COLO829 (cell line): ENCODE results near the gene KRTAP1-3.
"Not testable (repeated sequence)": the region's sequence is repeated elsewhere in the genome, so short reads cannot be mapped to it uniquely, and the experiment has no call there.

Experiments
- DNase-seq: peaks from one replicate; pipeline ENCODE4 v3.0.0; 2012; ENCODE audit warnings: low spot score

Gene KRTAP1-3

DNA sequence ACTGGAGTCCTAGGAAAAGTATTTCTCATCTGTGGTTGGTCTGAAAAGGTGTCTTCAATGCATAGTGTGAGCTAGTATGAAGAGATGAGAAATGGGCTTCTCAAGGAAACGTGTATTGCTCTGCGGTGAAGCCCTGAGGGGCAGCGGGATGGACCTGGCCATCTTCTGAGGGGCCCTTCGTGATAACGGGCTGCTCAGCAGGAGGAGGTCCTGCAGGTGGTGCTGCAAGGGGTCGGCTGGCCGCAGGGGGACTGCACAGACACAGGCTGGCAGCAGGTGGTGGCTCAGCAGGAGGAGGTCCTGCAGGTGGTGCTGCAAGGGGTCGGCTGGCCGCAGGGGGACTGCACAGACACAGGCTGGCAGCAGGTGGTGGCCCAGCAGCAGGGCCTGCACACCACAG, 19.9 kb upstream of the KRTAP1-3 start:
- DNase-seq, result not testable (repeated sequence)

DNA sequence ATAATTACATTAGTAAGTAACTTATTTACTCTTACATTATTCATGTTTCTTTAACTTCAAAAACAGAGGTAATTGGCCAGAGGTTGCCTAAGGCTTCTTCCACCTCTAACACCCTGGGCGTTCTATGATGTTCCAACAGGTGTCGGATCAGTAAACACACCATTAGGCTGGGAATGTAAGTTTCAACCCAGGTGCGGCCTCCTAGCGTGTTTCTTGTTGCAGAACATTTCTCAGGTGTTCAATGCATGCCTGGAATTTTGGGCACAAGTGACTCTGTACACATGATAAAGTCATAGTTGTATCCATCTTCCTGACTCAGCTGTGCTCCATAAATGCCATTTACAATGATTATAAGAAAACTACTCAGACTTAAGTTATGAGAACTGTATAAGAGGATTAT, 19.4 kb upstream of the KRTAP1-3 start:
- no peak for DNase-seq

DNA sequence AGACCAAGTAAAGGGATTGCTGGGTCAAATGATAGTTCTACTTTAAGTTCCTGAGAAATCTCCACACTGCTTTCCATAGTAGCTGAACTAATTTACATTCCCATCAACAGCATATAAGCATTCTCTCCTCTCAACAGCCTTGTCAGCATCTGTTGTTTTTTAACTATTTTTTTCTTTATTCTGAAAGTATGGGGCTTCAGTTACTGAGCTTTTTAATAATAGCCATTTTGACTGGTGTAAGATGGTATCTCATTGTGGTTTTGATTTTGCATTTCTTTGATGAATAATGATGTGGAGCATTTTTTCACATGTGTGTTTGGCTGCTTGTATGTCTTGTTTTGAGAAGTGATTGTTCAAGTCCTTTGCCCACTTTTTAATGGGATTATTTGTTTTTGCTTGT, 17.9 kb upstream of the KRTAP1-3 start:
- DNase-seq, result no peak

DNA sequence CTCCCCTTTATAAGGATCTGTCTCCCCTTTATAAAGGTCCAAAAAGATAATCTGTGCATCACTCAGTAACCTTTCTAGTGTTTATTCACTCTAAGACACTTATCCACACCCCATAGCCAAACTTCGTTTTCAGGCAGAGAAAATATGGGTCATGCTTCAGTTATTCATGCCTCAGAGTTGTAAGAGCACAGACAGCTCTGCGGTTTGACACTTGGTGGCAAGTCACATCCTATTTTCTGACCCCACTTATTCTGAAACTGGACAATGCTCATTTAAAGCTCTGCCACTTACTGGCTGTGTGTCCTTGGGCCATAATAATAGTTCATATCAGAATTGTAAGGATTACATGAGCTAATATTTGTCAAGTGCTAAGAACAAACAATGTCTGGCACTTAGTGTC, 14.4 kb upstream of the KRTAP1-3 start:
- DNase-seq, result no peak

DNA sequence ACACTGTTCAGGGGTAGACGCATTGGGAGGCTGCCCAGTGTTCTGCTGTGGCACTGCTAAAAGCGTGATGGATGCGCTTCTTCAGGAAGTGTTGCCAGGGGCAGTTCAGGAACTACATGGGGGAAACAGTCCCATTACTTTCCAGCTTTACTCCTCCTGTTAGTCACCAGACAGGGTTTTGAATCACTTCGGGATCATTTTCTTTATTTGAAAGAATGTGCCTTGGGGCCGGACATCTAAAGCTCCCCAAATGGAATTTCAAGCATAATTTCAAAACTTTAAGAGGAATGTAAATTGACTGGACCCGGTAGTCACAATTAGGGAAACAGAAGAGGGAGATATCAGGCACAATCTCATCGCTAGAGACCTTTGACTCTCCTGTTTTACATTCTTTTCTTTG, 13.8 kb upstream of the KRTAP1-3 start:
- DNase-seq, result peak; percentile 12

DNA sequence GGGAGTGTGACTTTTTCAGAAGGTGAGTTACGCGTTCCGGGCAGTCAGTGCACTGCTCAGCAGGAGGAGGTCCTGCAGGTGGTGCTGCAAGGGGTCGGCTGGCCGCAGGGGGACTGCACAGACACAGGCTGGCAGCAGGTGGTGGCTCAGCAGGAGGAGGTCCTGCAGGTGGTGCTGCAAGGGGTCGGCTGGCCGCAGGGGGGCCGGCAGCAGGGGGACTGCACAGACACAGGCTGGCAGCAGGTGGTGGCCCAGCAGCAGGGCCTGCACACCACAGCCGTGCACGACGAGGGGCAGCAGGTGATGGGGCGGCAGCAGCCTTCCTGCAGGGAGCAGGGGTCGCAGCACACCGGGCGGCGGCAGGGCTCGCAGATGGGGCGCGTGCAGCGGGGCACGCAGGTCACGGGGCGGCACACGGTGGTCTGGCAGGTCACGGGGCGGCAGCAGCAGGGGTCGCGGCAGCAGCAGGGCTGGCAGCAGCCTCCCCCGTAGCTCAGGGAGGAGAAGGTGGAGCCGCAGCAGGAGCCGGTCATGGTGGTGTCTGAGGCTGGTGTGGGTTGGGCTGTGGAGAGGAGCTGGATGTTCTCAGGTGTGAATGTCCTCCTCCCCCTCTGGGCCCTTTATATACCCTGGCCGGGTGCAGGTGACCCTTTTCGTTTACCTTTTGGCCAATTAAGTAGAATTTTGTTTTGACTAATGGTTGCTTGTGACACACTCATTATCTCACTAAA, 12.2 kb upstream of the KRTAP1-3 start, which contains the start of gene KRTAP2-1:
Gene KRTAP2-1, minus strand, starts transcription at position 582 of the 731 bp plus-strand sequence. Its CDS starts 49 bp downstream, at position 533.
- not testable (repeated sequence) for DNase-seq

DNA sequence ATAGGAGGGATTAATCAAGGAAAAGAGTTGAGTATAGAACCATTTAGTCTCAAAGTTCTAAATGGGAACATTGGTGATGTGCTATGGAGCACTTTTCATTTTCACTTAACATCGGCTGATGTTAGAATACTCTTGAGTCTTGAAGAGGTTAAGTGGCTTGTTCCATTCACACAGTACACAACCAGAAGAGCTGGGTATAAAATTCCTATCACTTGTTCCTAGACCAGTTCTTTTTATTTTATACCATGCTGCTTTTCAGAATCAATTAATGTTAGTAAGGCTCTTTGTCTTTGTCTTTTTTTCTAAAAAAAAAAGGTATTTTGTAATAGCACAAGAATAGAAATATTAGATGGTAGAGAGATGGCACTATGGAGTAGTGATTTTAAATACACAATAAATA, 8.3 kb upstream of the KRTAP1-3 start:
- no peak for DNase-seq

DNA sequence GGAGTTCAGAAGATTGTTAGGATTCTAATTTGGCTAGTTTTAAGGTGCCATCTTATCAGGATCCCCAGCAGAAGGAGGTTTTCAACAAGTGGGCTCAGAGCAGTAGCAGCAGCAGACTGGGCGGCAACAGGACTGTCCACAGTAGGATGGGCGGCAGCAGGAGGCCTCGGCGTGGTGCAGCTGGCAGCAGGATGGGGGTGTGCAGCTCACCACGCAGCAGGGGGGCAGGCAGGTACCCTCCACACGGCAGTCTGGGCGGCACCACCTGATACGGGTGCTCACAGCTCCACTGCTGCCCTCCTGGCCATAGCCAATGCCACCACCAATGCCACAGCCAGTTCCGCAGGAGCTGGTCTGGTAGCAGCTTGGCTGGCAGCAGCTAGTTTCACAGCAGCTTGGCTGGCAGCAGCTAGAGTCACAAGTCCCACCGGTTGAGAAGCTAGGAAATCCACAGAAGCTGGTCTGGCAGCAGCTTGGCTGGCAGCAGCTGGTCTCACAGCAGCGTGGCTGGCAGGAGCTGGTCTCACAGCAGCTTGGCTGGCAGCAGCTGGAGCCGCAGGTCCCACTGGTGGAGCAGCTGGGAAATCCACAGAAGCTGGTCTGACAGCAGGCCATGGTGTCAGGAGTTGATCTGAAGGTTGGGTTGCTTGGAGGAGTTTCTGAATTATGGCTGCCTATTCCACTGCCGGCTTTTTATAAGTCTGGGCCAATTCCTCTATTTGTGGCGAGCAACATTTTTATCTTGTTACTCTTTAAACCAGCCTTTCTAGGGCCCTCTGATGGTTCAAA, 6.3 kb upstream of the KRTAP1-3 start, which contains the start of gene KRTAP1-1:
Gene KRTAP1-1, minus strand, starts transcription at position 668 of the 789 bp plus-strand sequence. Its CDS starts 53 bp downstream, at position 615.
- not testable (repeated sequence) for DNase-seq

DNA sequence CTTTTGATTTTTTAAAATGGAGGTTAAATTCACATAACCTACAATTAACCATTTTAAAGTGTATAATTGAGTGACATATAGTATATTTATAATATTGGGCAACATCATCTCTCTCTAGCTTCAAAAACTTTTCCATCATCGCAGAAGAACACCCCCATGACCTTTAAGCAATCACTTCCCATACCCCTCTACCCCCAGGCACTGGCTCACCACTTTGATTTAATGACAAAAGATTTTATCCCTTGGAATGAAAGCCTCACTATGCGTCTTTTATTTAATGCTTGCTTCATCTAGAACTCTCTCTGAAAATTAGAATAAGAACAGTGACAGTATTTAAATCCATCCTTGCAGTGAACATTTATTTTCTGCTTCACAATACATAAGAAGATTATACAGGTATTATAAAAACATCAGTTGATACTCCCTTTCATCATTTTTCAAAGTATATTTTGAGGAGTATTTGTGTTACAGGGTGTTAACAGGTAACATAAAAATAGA, 3.2 kb upstream of the KRTAP1-3 start:
- no peak for DNase-seq

DNA sequence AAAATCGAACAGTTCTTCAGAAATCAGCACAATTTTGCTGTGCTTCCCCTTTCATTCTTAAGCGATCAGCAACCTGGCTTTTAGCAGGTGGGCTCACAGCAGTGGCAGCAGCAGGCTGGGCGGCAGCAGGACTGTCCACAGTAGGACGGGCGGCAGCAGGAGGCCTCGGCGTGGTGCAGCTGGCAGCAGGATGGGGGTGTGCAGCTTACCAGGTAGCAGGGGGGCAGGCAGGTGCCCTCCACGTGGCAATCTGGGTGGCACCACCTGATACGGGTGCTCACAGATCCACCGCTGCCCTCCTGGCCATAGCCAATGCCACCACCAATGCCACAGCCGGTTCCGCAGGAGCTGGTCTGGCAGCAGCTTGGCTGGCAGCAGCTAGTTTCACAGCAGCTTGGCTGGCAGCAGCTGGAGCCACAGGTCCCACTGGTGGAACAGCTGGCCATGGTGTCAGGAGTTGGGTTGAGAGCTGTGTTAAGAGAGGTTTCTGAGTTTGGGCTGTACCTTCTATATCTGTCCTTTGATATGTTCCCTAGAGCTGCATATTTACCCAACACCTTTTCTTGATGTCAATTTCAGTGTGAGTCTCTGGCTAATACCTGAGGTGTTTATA, 4.9 kb downstream of the KRTAP1-3 start, which contains the start of gene KRTAP1-4:
Gene KRTAP1-4, minus strand, starts transcription at position 563 of the 613 bp plus-strand sequence. Its CDS starts 117 bp downstream, at position 446.
- DNase-seq, result no peak

DNA sequence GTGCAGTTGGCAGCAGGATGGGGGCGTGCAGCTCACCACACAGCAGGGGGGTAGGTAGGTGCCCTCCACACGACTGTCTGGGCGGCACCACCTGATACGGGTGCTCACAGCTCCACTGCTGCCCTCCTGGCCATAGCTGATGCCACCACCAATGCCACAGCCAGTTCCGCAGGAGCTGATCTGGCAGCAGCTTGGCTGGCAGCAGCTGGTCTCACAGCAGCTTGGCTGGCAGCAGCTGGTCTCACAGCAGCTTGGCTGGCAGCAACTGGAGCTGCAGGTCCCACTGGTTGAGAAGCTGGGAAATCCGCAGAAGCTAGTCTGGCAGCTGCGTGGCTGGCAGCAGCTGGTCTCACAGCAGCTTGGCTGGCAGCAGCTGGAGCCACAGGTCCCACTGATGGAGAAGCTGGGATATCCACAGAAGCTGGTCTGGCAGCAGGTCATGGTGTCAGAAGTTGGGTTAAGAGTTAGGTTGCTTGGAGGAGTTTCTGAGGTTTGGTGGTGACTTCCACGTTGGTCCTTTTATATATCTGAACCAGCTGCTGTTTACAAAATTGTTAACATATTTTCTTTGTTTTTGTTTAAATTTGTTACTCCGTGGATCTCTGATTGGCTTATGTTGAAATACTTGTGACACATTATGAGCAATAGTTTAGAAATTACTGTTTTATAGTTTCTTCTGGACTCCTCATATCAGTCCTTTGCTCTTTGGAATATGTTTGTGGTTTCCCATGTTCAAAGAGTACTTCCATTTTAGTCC, 7.8 kb downstream of the KRTAP1-3 start, which contains the start of gene KRTAP1-5:
Gene KRTAP1-5, minus strand, starts transcription at position 494 of the 757 bp plus-strand sequence. Its CDS starts 53 bp downstream, at position 441.
- DNase-seq, result no peak

DNA sequence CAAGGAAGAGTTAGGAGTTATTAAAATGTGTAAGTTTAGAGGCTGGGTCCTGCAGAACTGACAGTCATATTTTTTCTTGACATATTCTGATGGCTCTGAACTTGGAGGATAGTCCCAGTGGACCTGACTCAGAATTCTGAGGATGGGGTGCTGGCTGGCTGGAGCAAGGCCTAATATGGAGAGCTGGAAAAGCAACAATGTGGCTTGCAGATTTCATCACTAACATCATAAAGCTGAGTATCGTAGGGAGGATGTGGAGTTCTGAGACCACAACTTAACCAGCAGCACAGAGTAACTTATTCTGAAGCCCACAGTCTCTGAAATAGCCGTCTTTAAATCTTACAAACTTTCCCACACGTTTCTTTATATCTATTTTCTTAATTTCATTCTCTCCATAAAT, 10.0 kb downstream of the KRTAP1-3 start:
- no peak for DNase-seq

DNA sequence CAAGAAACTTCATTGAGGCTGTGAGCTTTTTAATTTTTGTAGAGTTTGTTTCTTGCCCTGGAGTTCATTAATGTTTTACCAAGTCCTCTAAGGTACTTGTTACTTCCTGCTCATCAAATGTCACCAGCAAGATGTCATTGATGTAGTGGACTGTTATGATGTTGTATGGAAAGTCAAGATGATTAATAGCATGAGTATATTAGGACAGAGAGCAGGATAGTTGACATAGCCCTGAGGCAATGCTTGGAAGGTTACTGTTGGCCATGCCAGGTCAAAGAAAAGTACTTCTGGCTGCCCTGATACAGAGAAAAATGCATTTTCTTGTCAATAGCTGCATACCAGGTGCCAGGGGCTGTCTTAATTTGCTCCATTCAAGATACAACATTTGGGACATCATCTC, 14.3 kb downstream of the KRTAP1-3 start:
- no peak for DNase-seq

DNA sequence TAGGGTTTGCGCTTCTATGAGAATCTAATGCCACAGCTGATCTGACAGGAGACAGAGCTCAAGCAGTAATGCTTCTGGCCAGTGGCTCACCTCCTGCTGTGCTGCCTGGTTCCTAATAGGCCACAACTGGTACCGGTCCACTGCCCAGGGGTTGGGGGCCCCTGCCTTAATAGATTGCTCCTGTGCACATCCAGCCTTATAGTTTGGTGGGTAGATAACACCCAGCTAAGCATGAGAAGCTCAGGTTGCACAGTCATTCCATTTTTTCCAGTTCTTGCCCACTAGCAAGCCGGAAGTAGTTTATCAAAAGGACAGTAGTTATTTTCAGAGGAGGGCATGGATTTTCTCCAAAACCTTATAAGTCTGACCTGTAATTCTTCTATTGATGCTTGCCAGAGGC, 15.3 kb downstream of the KRTAP1-3 start:
- no peak for DNase-seq

DNA sequence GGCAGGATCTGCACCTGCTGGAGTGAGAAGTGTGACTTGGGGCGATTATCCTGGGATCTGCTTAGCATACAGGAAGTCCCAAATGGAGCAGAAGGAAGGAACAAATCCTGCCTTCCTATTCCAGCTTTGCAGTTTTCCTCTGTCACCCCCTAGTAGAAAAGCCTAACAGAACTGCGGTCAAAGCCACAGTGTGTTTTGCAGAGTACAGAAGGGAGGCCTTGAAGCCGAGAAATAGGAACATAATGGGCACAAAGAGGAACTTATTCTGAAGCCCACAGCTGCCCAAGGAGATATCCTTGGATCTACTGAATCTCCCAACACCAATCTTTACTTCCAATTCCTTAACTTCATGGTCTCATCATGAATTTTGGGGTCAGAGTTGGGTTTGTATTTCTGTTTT, 16.1 kb downstream of the KRTAP1-3 start:
- no peak for DNase-seq

DNA sequence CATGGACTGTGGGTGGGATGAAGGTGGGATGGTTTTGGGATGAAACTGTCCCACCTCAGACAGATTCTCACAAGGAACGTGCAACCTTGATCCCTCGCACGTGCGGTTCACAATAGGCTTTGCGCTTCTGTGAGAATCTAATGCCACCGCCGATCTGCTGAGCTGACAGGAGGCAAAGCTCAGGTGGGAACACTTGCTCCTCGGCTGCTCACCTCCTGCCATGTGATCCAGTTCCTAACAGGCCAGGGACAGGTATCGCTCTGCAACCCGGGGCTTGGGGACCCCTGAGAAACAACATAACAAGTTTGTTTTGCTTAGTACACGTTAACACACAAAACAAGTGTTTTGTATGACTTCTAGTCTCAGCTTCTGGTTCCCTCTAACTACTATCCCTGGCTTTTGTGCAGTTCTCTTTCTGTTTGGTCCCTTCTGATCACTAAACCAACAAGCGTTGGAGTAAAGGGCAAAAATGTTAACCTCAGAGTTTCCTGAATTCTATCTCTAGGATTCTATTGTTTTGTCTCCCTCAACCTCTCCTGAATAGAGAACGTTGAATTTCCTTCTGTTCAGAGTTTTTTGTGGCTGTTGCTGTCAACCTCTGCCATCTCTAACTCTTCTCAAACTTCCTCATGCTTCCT, 18.0 kb downstream of the KRTAP1-3 start:
- DNase-seq, result no peak

DNA sequence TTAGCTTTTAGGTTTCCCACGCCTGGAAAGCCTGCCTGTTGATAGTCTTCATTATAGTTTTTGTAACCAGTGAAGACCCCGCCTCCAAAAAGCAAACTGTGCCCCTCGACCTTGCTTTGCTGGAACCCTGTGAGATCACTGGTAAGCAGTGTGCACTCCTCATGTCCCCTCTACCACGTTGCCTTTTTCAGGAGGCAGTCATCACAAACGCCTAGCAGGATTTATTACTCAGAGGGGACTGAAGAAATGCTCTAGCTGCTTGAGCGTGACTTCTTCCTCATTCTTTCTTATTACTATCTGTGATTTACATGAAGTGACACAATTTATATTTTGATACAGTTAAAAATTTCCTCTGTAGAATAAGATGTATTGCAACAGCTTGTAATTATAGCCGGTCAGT, 19.2 kb downstream of the KRTAP1-3 start:
- DNase-seq, result no peak

DNA sequence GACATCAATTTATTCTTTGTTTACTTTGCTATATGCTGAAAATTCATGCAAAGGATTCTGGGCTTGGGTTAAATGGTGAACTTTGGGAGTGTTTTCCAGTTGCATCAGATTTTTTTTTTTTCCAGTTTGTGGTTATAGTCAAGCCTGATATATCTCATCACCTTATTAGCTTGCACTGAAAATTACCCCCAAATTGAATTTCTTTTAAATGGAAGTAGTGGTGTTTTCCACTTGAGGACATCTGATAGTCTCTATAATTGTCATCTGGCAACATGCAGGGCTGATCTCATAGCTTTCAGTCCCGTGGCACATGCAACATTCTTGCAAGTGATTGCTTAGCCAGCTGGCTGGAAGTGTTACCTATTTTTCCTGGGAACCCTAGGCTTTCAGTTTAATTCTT, 21.1 kb downstream of the KRTAP1-3 start:
- DNase-seq, result no peak

DNA sequence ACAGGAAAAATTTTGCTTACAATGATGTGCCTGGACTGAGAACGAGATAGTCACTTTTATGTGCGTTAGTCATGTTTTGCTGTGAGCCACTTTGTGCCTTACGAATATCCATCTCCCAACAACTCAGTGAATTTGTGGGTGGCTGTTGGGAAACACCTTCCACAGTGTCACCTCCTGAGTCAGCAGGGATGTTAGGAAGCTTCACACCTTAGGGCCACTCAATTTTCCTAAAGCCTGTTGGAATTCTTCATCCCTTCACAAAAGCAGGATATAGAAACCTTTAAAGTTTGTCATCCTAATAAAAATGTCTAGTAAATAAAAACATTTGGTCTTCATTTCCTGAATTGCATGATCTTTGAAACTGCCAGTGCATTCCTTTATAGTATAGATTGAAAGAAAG, 21.5 kb downstream of the KRTAP1-3 start:
- no peak for DNase-seq

DNA sequence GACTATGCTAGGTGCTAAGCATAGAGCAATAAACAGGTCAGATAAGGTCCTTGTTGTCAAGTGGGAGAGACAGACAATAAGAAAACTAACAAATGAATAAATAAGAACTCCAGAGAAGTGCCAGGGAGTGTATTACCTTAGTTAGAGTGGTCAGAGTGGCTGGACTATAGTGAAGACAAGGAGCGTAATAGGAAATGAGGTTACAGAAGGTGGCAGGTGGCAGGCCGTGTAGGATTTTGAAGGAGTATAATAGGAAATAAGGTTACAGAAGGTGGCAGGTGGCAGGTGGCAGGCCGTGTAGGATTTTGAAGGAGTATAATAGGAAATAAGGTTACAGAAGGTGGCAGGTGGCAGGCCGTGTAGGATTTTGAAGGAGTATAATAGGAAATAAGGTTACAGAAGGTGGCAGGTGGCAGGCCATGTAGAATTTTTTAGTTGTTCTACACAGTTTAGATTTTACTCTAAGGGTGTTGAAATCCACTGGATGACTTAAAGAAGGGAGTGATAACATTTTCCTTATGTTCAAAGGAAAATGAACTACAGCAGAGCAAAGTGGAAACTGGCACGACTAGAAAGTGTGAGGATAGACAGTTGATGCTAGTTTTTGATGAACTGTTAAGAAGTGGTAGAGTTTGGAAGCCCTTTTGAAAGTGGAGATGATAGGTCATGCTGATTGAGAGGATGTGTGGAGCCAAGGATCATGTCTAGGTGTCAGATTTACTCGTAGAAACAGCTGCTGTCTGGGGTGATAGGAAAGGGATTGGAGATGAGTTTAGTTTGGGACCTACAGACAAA, 22.2 kb downstream of the KRTAP1-3 start:
- no peak for DNase-seq
